ENCODE results near the gene DNAJB14. TPM values are rescaled to one million over a fixed set of nuclear protein-coding genes. Genes with fewer than 3 reads are reported as not detected.

The DNAJB14 gene
- total RNA-seq, 1 donor from 2014 or later = 40.5 TPM

DNA sequence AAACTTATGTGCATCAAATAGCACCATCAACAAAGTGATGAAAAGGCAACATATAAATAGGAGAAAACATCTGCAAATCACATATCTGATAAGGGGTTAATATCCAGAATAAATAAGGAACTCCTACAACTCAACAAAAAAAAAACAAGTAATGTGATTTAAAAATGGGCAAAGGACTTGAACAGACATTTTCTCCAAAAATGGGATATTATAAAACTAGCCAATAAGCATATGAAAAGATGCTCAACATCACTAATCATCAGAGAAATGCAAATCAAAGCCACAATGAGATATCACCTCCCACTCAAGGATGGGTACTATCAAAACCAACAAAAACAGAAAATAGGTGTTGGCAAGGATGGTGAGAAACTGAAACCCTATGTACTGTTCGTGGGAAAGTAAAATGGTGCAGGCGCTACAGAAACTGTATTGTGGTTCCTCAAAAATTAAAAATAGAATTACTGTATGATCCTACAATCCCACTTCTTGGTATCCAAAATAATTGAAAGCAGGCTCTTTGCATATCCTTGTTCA is 2.4 kb downstream of the DNAJB14 start:
- no peak for DNase-seq

DNA sequence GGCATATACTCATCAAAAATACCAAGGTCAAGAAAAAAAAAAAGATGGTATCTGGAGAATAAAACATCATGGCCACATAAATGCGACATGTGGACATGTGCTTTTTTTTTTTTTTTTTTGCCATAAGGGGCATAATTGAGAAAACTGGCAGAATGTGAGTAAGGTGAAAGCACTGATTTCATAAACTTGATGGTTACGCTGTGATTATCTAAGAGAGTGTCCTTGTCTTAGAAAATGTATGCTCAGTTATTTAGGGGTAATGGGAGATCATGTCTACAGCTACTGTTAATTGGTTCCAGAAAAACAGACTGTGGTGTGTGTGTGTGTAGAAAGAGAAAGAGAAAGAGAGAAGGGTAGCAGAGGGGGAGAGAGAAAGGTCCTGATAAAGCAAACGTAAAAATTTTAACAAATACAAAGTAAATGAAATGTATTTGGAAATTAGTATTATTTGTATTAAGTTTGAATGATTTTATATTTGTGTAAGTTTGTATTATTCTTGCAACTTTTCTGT is 8.1 kb downstream of the DNAJB14 start:
- no peak for DNase-seq

DNA sequence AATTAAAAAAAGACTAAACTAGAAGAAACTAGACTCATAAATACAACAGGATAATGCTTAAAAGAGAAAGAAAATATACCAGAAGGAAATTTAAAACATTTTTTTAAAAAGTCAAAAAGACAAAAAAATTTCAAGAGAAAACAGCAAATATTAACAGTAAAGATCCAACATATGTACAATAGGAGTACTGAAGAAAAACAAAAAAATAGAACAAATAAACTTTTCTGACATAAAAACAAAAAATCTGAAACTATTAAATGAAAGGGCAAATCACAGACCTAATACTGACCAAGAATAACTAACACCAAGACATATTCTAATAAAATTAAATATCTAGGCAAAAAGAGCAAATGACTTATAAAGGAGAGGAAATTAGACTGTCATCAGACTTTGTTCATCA is 11.5 kb downstream of the DNAJB14 start:
- no peak for DNase-seq

DNA sequence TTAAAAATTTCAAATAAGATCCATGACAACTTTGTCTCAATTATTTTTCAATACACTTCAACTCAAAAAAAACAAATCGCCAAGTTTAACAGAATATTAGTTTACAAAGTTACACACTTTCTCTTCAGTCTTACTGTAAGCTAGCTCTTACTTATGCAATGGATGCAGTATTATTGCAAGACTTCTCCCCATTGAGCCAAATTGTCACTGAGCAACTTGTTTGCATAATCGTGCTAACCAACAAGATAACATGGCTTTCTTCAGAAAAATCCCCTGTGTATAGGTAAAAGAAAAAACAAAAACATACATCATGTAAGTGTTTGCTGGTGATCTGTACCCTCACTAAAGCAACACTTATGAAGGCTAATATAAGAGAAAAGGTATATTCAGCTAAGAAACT is 18.9 kb downstream of the DNAJB14 start:
- DNase-seq = no peak

DNA sequence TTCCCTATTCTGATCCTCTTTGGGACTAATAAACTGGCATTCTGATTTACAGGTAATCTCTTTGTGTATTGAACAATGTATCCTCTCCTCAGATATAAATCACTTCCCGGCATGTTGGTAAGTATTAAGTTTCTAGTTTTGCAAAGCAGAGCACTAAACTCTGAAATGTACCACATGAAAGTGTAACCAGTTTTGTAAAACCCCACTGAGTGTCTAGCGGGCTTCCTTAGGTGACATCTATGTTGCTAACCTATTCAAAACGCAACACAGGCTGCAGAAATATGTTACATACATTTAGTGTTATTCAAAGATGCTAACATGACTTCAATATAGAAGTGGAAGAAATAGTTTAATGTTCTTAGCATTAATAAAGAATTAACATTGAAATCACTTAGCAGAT is 25.2 kb downstream of the DNAJB14 start:
- DNase-seq = no peak

DNA sequence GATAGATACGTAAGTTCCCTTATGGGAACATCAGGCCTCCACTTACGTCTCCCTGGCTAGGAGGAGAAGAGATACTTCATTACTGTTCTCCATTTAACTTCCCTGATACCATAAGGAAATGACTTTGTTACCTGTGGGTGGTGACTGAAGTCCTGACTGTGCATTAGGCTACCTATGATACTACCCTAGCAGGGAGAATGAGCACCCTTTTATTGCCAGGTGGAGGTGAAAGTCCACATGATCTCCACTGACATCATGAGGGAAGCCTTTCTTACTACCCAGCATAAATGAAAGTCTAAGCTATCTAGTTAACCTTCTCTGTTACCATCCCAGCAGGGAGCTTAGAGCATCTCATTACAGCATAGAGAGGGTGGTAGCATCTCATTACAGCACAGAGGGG is 27.8 kb downstream of the DNAJB14 start:
- DNase-seq = no peak

DNA sequence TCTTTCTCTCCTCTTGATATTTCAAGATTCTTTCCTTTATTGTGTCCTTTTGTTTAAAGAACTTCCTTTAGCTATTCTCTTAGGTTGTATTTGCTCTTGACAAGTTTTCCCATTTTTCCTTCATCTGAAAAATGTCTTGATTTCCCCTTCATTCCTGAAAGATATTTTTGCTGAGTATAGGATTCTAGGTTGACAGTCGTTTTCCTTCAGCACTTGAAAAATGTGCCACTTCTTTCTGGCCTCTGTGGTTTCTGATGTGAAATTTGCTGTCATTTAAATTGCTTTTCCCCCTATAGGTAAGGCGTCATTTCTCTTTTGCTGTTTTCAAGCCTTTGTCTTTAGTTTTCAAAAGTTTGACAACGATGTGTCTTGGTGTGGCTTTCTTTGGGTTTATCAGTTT is 28.8 kb downstream of the DNAJB14 start:
- DNase-seq = no peak

DNA sequence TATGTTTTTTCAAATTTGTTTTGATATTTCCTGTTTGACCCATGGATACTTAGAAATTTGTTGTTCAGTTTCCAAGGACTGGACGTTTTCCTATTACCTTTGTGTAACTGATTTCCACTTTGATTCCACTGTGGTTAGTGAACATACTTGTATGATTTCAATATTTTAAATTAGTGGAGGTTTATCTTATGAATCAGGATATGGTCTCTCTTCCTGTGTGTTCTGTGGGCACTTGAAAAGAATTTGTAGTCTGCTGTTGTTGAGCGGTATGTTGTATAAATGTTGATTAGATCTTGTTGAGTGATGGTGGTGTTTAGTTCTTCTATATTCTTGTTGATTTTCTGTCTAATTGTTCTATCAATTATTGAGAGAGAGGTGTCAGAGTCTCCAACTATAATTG is 31.0 kb downstream of the DNAJB14 start:
- no peak for DNase-seq

DNA sequence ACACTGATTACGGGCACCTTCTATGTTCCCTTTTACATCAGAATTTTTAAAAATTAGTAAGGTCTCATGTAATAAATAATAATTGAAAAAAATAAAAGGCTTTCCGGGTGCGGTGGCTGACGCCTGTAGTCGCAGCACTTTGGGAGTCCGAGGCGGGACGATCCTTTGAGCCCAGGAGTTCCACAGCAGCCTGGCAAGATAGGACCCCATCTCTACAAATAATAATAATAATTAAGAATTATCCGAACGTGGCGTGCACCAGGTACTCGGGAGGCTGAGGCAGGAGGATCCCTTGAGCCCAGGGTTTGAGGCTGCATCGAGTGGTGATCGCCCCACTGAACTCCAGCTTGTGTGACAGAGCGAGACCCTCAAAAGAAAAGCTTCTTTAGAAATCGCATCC is 51.4 kb downstream of the DNAJB14 start:
- DNase-seq = no peak

DNA sequence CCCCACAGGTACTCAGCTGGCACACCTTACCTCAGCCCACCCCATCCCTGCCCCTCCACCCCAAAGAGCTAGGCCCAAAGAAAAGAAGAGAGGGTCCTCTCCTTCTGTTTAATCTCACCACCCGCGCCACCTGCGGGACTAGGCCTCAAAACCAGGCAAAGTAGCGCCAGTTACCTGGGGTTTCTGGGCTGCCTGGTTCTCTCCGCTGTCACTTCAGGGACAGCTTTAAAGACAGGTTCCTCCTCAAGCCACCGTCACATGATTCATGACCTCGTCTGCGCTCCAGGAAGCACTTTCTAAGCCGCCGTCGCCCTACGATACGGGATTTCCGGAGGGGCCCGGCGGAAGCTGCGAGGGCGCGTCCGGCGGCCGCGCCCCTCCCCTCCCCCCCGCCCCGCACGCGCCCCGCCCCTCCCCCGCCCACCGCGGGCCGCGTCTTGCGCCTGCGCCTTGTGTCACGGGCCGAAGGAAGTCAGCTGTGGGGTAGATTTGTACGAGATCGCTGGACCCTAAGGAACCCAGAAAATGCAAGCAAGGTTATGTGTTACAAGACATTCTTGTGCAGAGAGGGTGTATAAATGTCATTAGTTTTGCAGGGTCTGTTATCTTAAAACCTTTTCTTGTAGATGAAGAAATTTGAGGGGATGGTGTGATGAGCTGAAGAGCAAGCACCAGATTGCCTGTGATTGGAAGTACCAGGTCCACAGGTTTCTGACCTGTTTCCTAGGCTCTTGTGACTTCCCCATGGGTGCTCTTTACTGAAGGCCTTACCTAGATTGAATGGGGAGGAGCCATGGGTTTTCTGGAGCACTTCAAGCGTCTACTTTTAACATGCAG is 52.0 kb downstream of the DNAJB14 start, which contains the start of gene LAMTOR3:
TSS of gene LAMTOR3 (minus strand) at position 267 of the 837 bp plus-strand sequence. CDS start 464 bp downstream, outside the sequence.
- peak; percentile 97 for DNase-seq

DNA sequence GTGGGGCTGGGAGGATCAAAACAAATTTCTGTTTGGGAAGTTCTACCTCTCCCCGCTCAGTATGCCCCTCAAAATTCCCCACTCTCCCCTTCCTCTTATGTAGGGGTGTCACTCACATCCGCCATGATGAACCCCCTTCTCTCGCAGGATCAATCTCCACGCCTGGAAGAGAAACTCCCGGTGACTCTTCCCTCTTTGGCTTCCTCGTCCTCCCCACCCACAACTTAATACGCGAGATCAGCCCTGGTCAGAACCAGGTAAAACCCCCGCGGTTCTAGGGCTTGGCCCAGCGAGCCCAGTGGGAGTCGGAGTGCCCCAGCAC is 52.6 kb downstream of the DNAJB14 start:
- DNase-seq = no peak

DNA sequence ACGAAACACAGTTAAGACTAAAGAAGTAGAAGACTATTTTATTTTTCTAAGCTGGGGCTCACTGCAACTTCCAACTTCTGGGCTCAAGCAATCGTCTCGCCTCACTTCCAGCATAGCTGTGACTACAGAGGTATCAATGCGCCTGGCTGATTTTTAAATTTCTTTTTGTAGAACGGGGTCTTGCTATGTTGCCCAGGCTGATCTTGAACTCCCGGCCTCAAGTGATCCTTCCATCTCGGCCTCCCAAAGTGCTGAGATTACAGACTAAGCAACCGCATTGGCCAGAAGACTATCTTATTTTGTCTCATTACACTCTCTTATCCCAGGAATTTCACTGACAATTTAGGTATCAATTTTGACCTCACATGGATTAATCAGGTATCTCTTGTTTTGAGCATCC is 53.4 kb downstream of the DNAJB14 start:
- DNase-seq = no peak

DNA sequence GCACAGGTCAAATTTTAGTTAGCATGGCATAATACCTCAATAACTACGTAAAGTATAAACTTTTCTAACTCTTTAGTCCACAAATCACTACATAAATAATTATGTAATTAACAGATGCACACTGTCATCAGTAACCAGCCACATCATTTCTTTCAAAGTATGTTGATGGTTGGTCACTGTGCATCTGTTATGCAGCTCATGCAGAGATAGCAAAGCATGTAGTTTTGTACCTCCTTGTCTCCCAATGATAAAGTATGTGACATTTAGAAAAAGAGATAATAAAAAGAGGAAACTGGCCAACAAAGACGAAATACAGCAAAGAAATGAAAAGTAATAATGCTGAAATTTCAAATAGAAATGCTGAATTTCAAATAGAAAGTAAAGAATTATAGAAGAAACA is 55.1 kb downstream of the DNAJB14 start:
- no peak for DNase-seq

DNA sequence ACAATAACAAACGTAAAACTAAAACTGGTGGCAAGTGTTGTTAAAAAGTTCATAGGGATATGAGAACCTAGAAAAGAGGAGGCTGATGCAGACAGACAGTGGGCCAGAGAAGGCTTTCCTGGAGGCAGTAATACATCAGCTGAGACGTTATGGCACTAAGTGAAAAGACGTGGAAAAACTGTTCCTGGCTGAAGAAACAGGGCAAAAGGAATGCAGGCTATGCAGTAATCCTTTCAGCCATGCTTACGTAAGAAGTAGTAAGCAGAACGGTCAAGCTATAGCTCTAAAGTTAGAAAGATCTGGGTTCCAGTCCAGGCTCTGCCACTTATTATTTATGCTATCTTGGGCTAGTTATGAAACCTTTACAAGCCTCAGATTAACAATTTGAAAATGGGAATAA is 58.6 kb downstream of the DNAJB14 start:
- DNase-seq = no peak

DNA sequence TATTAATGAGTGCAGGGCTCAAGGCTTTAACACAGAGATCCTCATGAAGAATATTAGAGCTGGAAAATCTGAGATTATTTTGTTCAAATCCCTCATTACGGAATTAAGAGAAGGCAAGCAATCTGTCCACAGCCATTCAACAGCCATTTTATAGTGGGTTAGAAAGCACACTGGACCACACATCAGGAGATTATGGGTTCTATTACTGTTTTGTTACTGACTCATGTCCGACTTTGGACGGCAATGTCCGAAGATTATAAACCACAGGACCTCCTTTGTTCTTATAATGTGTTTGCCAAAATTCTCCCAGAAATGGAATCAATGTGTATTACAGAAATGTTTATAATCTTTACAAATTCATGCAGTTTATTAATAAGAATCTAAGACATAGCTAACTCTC is 60.3 kb downstream of the DNAJB14 start:
- DNase-seq = no peak

DNA sequence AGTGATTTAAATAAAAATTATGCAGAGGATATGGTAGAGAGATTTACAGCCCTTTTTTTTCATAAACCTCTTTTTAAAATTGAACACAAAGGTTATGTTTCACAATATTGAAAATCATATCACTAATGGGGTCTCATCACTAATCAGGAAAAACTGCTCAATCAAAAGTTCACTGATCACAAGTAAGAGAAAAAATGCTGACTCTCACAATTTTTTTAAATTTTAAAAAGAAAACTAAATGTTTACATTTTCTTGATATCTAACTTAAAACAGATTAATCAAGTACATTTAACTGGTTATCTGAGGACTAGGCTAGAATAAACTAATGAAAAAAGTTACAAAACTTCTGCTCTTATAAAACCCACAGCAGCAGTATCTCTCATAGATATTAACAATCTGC is 60.7 kb downstream of the DNAJB14 start:
- no peak for DNase-seq

DNA sequence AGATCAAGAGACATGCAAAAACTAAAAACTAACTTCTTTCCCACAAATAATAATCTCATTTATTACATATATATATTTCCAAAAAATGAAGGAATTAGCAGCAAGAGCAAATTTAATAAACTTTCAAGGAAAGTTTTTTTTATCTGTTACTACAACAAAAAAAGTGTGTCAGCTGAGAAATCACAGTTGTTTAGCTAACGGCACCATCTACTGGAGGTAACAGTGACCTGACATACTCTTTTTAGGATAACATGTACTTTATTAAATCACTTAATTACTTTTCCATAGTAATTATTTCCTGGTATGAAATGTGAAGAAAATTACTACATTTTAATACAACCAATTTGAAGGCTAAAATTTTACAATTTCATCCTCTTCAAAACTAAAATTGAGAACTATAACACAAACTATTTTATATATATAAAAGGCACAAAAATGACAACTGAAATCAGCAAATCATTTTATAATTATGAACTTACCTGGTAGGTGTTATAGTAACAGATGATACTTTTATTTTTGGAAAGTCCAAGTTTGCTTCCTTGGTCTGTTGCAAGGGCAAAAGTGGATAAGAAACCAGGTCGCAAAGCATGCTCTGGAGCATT is 61.3 kb downstream of the DNAJB14 start:
- peak; percentile 69 for DNase-seq

DNA sequence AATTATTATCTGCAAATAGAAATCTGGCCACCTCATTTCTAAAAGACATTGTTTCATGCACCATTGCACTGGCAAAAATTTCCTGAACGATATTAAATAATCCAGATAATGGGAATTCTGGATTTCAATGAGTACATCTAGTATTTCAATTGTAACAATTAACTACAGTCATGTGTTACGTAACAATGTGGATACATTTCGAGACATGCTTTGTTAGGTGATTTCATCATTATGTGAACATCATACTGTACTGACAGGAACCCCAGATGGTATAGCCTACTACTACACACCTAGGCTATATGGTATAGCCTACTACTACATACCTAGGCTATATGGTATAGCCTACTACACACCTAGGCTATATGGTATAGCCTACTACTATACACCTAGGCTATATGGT is 67.0 kb downstream of the DNAJB14 start:
- DNase-seq = no peak

DNA sequence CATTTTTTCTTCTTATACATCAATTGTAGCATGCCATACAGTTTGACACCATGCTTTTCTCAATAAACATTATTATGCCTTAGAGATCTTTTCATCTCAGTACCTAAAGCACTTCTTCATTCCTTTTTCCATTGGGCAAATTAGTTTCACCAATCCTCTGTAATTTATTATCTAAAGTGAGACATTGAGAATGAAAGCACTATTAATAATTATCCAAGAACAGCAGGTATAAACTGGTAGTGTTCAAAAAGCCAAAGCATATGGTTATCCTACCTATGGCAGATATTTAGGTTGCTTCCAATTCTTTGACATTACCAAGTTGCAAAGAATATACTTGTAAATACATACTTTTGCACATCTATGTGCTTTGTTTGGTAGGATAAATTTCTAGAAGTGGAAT is 67.8 kb downstream of the DNAJB14 start:
- DNase-seq = no peak

DNA sequence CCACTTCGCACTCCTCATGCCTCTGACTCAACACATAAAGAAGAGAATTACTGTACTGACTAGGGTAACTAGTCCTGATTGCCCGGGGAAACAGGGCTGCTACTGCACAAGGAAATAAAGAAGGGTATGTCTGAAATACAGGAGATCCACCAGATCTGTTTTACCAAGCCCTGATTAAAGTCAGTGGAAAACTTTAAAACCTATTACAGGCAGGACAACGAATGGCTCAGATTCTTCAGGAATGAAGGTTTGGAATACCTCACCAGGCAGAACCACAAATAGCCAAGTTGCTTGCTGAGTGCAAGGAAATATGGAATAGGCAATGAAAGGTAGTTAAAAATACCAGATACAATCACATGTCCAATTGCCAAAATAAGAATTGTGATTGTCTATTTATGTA is 69.5 kb downstream of the DNAJB14 start:
- DNase-seq = no peak

DNA sequence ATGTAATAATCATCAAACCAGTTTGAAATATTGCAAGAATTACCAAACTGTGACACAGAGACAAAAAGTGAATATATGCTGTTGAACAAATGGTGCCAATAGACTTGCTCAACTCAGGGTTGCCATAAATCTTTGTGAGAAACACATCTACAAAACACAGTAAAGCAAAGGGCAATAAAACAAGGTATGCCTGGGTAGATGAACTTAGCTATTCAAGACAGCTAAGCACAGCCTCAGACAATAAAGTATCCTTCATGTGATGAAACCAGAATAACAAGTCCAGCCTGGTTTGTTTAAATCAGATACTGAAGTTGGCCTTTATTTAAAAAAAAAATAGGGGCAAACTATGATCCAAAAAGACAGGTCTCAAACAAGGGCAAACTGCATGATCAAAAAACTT is 71.3 kb downstream of the DNAJB14 start:
- no peak for DNase-seq

DNA sequence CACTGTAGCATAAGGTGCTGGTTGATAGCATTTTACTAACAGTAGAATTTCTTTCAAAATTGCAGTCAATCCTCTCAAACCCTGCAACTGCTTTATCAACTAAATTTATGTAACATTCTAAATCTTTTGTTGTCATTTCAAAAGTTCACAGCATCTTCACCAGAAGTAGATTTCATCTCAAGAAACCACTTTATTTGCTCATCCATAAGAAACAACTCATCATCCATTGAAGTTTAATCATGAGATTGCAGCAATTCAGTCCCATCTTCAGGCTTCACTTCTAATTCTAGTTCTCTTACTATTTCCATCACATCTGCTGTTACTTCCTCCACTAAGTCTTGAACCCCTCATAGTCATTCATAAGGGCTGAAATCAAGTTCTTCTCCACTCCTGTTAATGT is 73.8 kb downstream of the DNAJB14 start:
- no peak for DNase-seq

DNA sequence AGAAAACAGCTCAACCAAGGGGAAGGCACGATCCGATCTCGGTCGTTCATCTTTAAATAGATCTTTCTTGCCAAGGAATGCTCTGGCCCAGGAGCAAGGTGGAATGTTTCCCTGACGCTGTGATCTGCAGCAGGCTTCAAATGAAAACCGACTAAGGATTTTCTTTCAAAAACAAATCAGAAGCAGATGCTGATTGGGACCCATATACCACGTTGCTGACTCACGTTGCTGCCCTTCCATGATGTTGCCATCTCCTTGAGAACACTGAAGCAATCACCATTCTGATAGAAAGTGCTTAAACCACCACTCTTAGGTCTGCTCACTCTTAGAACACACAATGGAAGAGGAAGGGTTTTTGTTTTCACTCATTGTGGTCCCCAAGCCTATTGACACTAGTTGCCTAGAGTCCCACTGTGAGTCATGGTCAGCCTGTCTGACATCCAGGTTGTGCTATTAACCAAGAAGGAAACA is 78.3 kb downstream of the DNAJB14 start:
- DNase-seq = no peak

DNA sequence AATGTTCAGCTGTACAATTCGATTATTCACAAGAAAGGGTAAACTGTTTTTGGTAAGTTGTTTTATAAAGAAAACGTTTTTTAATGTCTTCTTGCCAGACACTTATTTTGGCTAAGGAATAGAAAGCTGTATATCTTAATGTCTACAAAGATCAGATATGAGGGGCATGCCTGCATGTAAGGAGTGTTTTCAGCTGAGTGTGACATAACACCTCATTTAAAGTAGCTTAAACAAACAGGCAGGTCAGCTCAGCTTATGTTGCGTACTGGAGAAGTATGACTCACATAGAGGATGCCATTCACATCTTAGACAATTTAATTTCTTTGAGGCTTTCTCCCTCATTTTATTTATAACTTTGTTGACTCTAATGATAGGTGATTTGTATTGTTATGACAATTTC is 82.6 kb downstream of the DNAJB14 start:
- DNase-seq = no peak
